Breast epithelium (tissue), 3 donors: ENCODE data around the gene FBN3.

Source experiments
- POLR2A ChIP-seq: fragments of 450-650 bp; IDR thresholded peaks from one replicate; pipeline ENCODE4 v1.6.1; 2016; ENCODE audit warnings: antibody characterized with exemption, mild to moderate bottlenecking, moderate library complexity
- POLR2AphosphoS5 ChIP-seq, 3 donors: sonication (generic); formaldehyde crosslinking; IDR thresholded peaks; one replicate each; pipeline ENCODE4 v1.6.1; 2017; ENCODE audit warnings: antibody characterized with exemption in 3 of 3
- TF ChIP-seq, protein P1 (sequence below), 3 donors: fragments of 450-650 bp; IDR thresholded peaks; one replicate each; pipeline ENCODE4 v1.5.1; 2016 to 2017; ENCODE audit warnings: antibody characterized with exemption in 3 of 3, mild to moderate bottlenecking in 3 of 3, moderate library complexity in 3 of 3

DNA sequence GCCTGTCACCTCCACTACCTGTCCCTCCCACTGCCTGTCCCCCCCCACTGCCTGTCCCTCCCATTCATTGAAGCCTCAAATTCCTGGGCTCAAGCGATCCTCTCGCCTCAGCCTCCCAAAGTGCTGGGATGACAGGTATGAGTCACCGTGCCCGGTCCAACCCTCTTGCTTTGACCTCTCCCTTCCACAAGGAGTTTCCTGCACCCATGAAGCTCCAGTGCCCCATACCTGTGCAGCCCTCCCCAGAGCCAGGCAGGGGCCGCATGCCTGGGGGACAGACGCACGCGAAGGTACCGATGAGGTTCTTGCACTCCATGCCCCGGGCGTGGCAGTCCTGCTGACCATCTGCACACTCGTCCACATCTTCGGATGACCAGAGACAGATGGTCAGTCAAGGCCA, 62.5 kb downstream of the FBN3 start:
- TF ChIP-seq, protein P1, sequence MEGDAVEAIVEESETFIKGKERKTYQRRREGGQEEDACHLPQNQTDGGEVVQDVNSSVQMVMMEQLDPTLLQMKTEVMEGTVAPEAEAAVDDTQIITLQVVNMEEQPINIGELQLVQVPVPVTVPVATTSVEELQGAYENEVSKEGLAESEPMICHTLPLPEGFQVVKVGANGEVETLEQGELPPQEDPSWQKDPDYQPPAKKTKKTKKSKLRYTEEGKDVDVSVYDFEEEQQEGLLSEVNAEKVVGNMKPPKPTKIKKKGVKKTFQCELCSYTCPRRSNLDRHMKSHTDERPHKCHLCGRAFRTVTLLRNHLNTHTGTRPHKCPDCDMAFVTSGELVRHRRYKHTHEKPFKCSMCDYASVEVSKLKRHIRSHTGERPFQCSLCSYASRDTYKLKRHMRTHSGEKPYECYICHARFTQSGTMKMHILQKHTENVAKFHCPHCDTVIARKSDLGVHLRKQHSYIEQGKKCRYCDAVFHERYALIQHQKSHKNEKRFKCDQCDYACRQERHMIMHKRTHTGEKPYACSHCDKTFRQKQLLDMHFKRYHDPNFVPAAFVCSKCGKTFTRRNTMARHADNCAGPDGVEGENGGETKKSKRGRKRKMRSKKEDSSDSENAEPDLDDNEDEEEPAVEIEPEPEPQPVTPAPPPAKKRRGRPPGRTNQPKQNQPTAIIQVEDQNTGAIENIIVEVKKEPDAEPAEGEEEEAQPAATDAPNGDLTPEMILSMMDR (IDR thresholded peaks at IDR 0.05) = no peak
- TF ChIP-seq POLR2A (no peak), POLR2AphosphoS5 (IDR thresholded peaks at IDR 0.05) (no peak)
